Measurements from ENCODE around the gene C1orf159.
A peak's percentile ranks its signal among the peaks of the same experiment; 100 is the strongest.
"Not testable (repeated sequence)": the region's sequence is repeated elsewhere in the genome, so short reads cannot be mapped to it uniquely, and the experiment has no call there.

Gene C1orf159

GRCh38 chr1:1080122-1080757 lies 35.6 kb downstream of the C1orf159 start:
- Histone ChIP-seq H3K27me3 (replicated peaks; ENCODE audit: insufficient read depth, low read length) (peaks cover 20% of the 10 kb centered on the region), H3K36me3 (replicated peaks; ENCODE audit: insufficient read depth, low read length) (no peaks in the 10 kb centered on the region), H3K4me3 (ENCODE audit: low read length) (no peak overlapping the region), H3K79me2 (ENCODE audit: low read length) (no peaks in the 10 kb centered on the region), H3K27ac (ENCODE audit: low read length) (no peak overlapping the region), H3K9me3 (replicated peaks; ENCODE audit: insufficient read depth, low read length) (no peaks in the 10 kb centered on the region), H3K9me2 (replicated peaks; ENCODE audit: insufficient read depth, low read length) (no peaks in the 10 kb centered on the region), H3K9ac (ENCODE audit: low read length) (no peak overlapping the region), H3K4me2 (ENCODE audit: low read depth, low read length) (peak overlapping the region; percentile 14; the same call in 1 of the 2 replicates), H2AFZ (ENCODE audit: low read length) (no peak overlapping the region), H3F3A (ENCODE audit: insufficient read depth, low read length) (no peaks in the 10 kb centered on the region), H3K4me1 (ENCODE audit: low read length) (no peaks in the 10 kb centered on the region), H4K20me1 (ENCODE audit: insufficient read depth, low read length) (no peaks in the 10 kb centered on the region)
- no peak for TF ChIP-seq CTCF (IDR thresholded peaks at IDR 0.05; ENCODE audit: low read length)
- TF ChIP-seq EZH2phosphoT487 (IDR thresholded peaks at IDR 0.05; ENCODE audit: low read length), result no peak
- TF ChIP-seq EZH2 (optimal IDR thresholded peaks at IDR 0.05; ENCODE audit: low read depth, low read length), result no peak
- no peak for DNase-seq

GRCh38 chr1:1079408-1080121 lies 36.3 kb downstream of the C1orf159 start:
- no peak for TF ChIP-seq EZH2 (optimal IDR thresholded peaks at IDR 0.05; ENCODE audit: low read depth, low read length)
- no peak for TF ChIP-seq CTCF (IDR thresholded peaks at IDR 0.05; ENCODE audit: low read length)
- no peak for TF ChIP-seq EZH2phosphoT487 (IDR thresholded peaks at IDR 0.05; ENCODE audit: low read length)
- Histone ChIP-seq H4K20me1 (ENCODE audit: insufficient read depth, low read length) (no peaks in the 10 kb centered on the region), H3K27me3 (replicated peaks; ENCODE audit: insufficient read depth, low read length) (peaks cover 27% of the 10 kb centered on the region), H3K9ac (ENCODE audit: low read length) (no peak overlapping the region), H3K4me2 (ENCODE audit: low read depth, low read length) (peak overlapping the region; percentile 14), H3K27ac (ENCODE audit: low read length) (no peak overlapping the region), H3K9me2 (replicated peaks; ENCODE audit: insufficient read depth, low read length) (no peaks in the 10 kb centered on the region), H3K4me1 (ENCODE audit: low read length) (no peaks in the 10 kb centered on the region), H3F3A (ENCODE audit: insufficient read depth, low read length) (no peaks in the 10 kb centered on the region), H3K9me3 (replicated peaks; ENCODE audit: insufficient read depth, low read length) (no peaks in the 10 kb centered on the region), H2AFZ (ENCODE audit: low read length) (no peak overlapping the region), H3K79me2 (ENCODE audit: low read length) (no peaks in the 10 kb centered on the region), H3K36me3 (replicated peaks; ENCODE audit: insufficient read depth, low read length) (no peaks in the 10 kb centered on the region), H3K4me3 (ENCODE audit: low read length) (no peak overlapping the region)
- no peak for DNase-seq

- not testable (repeated sequence) for DNase-seq; H3F3A ChIP-seq (ENCODE audit: insufficient read depth, low read length); H3K9me2 ChIP-seq (replicated peaks; ENCODE audit: insufficient read depth, low read length); H4K20me1 ChIP-seq (ENCODE audit: insufficient read depth, low read length); H3K4me3 ChIP-seq (ENCODE audit: low read length); H3K9me3 ChIP-seq (replicated peaks; ENCODE audit: insufficient read depth, low read length); H3K79me2 ChIP-seq (ENCODE audit: low read length); H2AFZ ChIP-seq (ENCODE audit: low read length); H3K4me1 ChIP-seq (ENCODE audit: low read length); H3K36me3 ChIP-seq (replicated peaks; ENCODE audit: insufficient read depth, low read length); H3K4me2 ChIP-seq (ENCODE audit: low read depth, low read length); H3K27ac ChIP-seq (ENCODE audit: low read length); H3K9ac ChIP-seq (ENCODE audit: low read length)
- H3K27me3 ChIP-seq (replicated peaks; ENCODE audit: insufficient read depth, low read length), result peaks cover 48% of the 10 kb centered on the region
Measured at GRCh38 chr1:1077396-1077795, 38.5 kb downstream of the C1orf159 start.
